Endothelial cell of umbilical vein (primary cell): Measurements from ENCODE around the gene MARK4.

ENCODE experiments used
- EZH2 ChIP-seq: IDR thresholded peaks from 2 replicates; pipeline ENCODE4 v1.6.1; 2012; ENCODE audit warnings: borderline replicate concordance, low read depth, mild to moderate bottlenecking, moderate library complexity, low read length, inconsistent platforms; ENCODE audit not compliant: severe bottlenecking
- FOS ChIP-seq: IDR thresholded peaks from 2 replicates; pipeline ENCODE4 v1.6.1; 2011; ENCODE audit warnings: mild to moderate bottlenecking, low read length, moderate library complexity, borderline replicate concordance; ENCODE audit not compliant: insufficient read depth
- GATA2 ChIP-seq: IDR thresholded peaks from 2 replicates; pipeline ENCODE4 v1.7.0; 2011; ENCODE audit warnings: low read depth, mild to moderate bottlenecking, moderate library complexity, mixed read lengths, low read length; ENCODE audit not compliant: insufficient read length, insufficient read depth
- JUN ChIP-seq: IDR thresholded peaks from 2 replicates; pipeline ENCODE4 v1.6.1; 2011; ENCODE audit warnings: borderline replicate concordance, low read depth; ENCODE audit not compliant: insufficient read length, insufficient read depth
- MYC ChIP-seq: IDR thresholded peaks from one replicate; pipeline ENCODE4 v1.6.1; 2011; ENCODE audit warnings: mild to moderate bottlenecking, low read depth, low read length
- POLR2A ChIP-seq: IDR thresholded peaks from 2 replicates; pipeline ENCODE4 v1.6.1; 2012; ENCODE audit warnings: low read depth, mild to moderate bottlenecking, control low read depth, low read length
- POLR2AphosphoS5 ChIP-seq: IDR thresholded peaks from 2 replicates; pipeline ENCODE4 v1.6.1; 2012; ENCODE audit warnings: low read depth, mild to moderate bottlenecking, control low read depth, low read length, moderate library complexity; ENCODE audit not compliant: insufficient read depth
- TF ChIP-seq, protein P1 (sequence below), 2 donors: IDR thresholded peaks; 1 replicate in 1 of 2; 2 replicates in 1 of 2; pipeline ENCODE4 v1.5.1; 2011; ENCODE audit warnings: low read length in 2 of 2, mild to moderate bottlenecking in 2 of 2, moderate library complexity in 2 of 2, control low read depth in 1 of 2, inconsistent platforms in 1 of 2, low read depth in 1 of 2; ENCODE audit not compliant: insufficient read depth in 1 of 2; ENCODE audit errors: extremely low read depth in 1 of 2
- TF ChIP-seq, protein P2 (sequence below): IDR thresholded peaks from 2 replicates; pipeline ENCODE4 v1.6.1; 2011; ENCODE audit not compliant: insufficient read depth, insufficient read length

DNA sequence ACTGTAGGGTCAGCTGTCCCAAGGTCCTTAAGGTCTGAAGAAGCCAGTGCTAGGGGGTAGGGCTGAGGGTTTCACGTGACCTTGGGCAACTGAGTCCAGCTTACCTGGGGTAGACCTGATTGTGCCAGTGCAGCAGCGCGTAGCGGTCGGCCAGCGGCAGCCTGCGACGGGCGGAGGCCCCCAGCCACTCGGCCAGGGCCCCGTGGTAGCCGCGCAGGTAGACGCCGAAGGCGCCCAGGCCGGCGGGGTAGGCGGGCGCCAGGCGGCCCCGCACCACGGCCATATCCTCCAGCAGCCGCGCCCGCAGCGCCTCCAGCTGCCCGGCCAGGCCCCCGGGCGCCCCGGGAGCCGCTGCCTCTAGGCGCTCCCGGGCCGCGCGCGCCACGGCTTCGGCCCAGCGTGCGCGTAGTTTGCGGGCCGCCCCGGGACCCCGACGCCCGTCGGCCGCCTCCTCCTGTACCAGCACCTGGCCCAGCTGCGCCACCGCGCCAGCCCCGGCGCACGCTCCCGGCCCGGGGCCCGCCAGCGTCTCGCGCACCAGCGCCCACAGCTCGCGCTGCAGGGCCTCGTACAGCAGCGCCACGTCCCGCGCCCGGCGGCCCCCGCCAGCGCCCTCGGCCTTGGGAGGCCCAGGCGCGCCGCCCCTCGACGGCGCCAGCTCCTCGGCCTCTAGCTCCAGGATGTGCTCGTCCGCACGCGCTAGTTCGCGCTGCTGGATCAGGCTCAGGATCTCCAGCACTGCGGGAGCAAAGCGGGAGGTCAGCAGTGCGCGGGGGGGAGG lies 16.8 kb upstream of the MARK4 start:
- TF ChIP-seq EZH2 (no peak), POLR2AphosphoS5 (no peak), POLR2A (no peak), JUN (no peak), FOS (no peak), MYC (no peak), GATA2 (no peak)
- TF ChIP-seq, protein P1, sequence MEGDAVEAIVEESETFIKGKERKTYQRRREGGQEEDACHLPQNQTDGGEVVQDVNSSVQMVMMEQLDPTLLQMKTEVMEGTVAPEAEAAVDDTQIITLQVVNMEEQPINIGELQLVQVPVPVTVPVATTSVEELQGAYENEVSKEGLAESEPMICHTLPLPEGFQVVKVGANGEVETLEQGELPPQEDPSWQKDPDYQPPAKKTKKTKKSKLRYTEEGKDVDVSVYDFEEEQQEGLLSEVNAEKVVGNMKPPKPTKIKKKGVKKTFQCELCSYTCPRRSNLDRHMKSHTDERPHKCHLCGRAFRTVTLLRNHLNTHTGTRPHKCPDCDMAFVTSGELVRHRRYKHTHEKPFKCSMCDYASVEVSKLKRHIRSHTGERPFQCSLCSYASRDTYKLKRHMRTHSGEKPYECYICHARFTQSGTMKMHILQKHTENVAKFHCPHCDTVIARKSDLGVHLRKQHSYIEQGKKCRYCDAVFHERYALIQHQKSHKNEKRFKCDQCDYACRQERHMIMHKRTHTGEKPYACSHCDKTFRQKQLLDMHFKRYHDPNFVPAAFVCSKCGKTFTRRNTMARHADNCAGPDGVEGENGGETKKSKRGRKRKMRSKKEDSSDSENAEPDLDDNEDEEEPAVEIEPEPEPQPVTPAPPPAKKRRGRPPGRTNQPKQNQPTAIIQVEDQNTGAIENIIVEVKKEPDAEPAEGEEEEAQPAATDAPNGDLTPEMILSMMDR (IDR thresholded peaks at IDR 0.05; ENCODE audit: extremely low read depth in 1 of 2, insufficient read depth in 1 of 2, low read depth in 1 of 2, low read length in 2 of 2), result no peak
- TF ChIP-seq, protein P2, sequence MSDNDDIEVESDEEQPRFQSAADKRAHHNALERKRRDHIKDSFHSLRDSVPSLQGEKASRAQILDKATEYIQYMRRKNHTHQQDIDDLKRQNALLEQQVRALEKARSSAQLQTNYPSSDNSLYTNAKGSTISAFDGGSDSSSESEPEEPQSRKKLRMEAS, result no peak
